ENCODE data around the gene NRP2. TPM values are rescaled to one million over a fixed set of nuclear protein-coding genes. Genes with fewer than 3 reads are reported as not detected.

The NRP2 gene
- total RNA-seq, 4 donors from 2014 or later: 35.9 to 156 (median 114) TPM

DNA sequence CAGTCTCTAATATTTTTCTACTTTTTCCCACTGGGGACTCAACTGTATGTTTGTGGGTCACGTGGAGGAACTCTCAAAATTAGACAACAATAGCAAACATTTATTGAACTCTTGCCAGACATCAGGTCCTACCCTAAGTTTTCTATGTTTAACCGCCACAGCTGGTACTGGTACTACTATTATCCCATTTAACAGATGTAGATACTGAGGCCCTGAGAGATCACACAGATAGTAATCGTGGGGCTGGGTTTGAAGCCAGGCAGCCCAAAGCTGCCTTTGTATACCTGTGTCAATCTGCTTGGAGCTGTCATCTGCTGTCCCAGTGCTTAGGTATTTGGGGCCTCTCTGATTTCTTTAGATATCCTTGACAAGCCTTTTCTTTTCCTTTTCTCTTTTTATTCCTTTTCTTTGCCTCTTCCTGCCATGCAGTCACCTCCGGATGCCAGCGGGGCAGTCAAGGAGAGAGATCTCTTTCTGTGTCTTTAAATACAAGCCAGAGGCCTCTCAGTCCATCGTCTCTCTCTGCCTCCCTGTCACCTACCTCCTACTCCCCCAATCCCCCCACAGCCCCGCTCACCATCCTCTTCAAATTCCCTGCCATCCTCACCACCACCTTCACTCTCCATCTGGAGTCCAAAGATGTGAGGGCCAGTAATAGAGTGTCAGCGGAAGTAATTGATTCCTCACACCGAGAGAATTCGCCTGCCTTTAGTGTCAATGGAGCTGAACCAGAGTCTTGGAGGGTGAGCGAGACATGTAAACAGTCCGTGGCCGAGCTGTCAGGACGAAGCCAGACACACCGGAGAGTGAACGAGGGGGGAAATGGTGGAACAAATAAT, 23.4 kb downstream of the NRP2 start:
- TF ChIP-seq, protein P1, sequence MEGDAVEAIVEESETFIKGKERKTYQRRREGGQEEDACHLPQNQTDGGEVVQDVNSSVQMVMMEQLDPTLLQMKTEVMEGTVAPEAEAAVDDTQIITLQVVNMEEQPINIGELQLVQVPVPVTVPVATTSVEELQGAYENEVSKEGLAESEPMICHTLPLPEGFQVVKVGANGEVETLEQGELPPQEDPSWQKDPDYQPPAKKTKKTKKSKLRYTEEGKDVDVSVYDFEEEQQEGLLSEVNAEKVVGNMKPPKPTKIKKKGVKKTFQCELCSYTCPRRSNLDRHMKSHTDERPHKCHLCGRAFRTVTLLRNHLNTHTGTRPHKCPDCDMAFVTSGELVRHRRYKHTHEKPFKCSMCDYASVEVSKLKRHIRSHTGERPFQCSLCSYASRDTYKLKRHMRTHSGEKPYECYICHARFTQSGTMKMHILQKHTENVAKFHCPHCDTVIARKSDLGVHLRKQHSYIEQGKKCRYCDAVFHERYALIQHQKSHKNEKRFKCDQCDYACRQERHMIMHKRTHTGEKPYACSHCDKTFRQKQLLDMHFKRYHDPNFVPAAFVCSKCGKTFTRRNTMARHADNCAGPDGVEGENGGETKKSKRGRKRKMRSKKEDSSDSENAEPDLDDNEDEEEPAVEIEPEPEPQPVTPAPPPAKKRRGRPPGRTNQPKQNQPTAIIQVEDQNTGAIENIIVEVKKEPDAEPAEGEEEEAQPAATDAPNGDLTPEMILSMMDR (IDR thresholded peaks at IDR 0.05): no peak
- TF ChIP-seq POLR2A (IDR thresholded peaks at IDR 0.05): no peak
- Histone ChIP-seq H3K27me3 (no peaks in the 10 kb centered on the region), H3K27ac (peak overlapping the region; percentile 98), H3K4me3 (no peak overlapping the region), H3K36me3 (no peaks in the 10 kb centered on the region), H3K9me3 (no peaks in the 10 kb centered on the region), H3K4me1 (peaks cover 32 to 45% of the 10 kb centered on the region in 2 donors)
- intact Hi-C loops (cut with DNase I; ENCODE audit: low total_unique reads): no loop called here
- no peak for DNase-seq

DNA sequence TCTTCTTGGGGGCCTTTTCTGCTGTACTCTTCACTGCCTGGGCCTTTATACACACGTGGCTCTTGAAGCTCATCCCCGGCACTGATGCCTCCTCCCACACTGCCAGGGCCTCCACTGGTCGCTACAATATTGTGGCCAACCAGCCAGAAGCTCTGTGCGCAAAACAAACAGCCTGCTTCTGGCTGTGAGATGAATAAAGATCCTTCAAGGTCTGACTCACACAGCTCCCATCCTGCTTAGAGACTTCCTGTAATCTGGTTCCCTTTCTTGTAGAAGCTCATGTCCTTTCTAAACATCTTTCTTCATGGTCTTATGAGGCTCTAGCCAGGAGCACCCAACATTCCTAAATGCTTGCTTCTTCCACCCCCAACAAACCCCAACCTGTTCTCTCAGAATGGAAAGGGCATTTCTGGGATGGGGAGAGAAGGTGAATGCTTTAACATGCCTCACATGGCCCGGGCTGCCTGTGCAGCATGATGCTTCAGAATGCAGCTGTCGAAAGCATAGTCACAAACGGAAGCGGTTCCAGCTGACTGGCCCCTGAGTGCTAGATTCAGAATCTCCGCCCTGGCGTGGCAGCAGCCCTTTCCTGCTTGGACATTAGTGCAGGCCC, 24.6 kb downstream of the NRP2 start:
- H3K4me3 ChIP-seq: no peak overlapping the region
- peak; percentile 69 to 83 for DNase-seq
- intact Hi-C loops (cut with DNase I; ENCODE audit: low total_unique reads): no loop called here
- H3K4me1 ChIP-seq: peaks cover 32 to 37% of the 10 kb centered on the region in 2 donors
- H3K27ac ChIP-seq: peak overlapping the region; percentile 98
- TF ChIP-seq, protein P1 (IDR thresholded peaks at IDR 0.05): no peak
- TF ChIP-seq POLR2A (IDR thresholded peaks at IDR 0.05): peak in 1 of 2 donors; percentile 38
- no peaks in the 10 kb centered on the region for H3K9me3 ChIP-seq
- no peaks in the 10 kb centered on the region for H3K36me3 ChIP-seq
- H3K27me3 ChIP-seq: no peaks in the 10 kb centered on the region

DNA sequence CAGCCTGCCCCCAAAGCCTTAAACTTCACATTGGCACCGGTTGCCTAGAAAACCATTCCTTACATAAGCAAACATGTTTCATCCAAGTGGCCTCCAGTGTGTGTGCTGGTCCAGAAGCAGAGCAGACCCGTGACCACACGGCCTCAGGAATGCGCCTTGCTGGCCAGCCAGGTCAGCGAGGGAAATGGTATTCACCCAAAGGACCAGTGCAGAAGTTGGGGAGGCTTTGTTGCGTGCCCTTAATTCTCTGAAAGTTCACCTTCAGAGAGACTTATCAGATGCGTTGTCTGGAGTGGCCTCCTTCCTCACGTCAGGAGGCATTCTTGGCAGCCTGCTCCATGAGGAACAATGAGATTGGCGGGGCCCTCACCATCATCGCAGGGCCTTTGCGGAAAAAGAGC, 25.9 kb downstream of the NRP2 start:
- no peak for DNase-seq
- H3K4me3 ChIP-seq: no peak overlapping the region
- intact Hi-C loops (cut with DNase I; ENCODE audit: low total_unique reads): no loop called here
- H3K27me3 ChIP-seq: no peaks in the 10 kb centered on the region
- TF ChIP-seq POLR2A (IDR thresholded peaks at IDR 0.05): no peak
- TF ChIP-seq, protein P1 (IDR thresholded peaks at IDR 0.05): no peak
- no peaks in the 10 kb centered on the region for H3K36me3 ChIP-seq
- H3K4me1 ChIP-seq: peaks cover 28 to 32% of the 10 kb centered on the region in 2 donors
- no peaks in the 10 kb centered on the region for H3K9me3 ChIP-seq
- H3K27ac ChIP-seq: peak overlapping the region; percentile 98

DNA sequence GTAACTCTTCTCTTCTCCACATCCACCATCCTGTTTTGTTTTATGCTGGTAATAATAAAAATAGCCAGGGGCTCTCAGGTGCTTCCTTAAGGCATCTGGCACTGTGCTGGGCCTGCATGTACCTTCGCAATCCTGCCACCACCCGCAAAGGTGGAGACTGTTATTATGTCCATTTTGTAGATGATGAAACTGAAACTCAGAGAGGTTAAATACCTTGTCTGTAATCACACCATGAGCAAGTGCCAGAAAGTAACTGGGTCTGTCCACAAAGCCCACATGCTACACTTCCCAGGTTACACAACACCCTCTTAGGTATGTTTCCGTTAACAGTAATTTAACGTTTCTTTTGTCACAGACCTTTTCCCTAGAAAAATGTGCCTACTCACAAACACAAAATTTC, 27.0 kb downstream of the NRP2 start:
- DNase-seq: no peak
- Histone ChIP-seq H3K36me3 (no peaks in the 10 kb centered on the region), H3K4me3 (no peak overlapping the region), H3K27ac (peak overlapping the region; percentile 98), H3K9me3 (no peaks in the 10 kb centered on the region), H3K27me3 (no peaks in the 10 kb centered on the region), H3K4me1 (peaks cover 26 to 35% of the 10 kb centered on the region in 2 donors)
- intact Hi-C loops (cut with DNase I; ENCODE audit: low total_unique reads): no loop called here
- TF ChIP-seq POLR2A (IDR thresholded peaks at IDR 0.05): no peak
- TF ChIP-seq, protein P1 (IDR thresholded peaks at IDR 0.05): no peak

DNA sequence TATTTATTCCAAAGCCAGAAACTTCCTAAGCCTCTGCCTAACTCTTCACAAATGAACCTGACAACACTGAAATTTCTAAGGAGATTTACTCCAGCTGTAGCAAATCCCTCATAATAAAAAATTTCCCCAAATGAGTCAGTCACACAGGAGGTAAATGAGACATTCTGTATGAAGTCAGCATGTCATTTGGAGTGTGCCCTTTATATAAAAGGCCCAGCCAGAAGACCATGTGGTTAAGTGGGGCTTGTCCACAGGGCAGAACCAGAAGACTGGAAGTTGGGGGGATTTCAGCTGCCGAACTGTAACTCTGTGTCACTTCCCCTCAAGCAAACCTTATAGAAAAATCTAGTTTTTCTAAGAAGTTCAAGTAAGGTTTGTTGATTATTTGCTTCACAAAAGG, 30.2 kb downstream of the NRP2 start:
- Histone ChIP-seq H3K9me3 (no peaks in the 10 kb centered on the region), H3K36me3 (no peaks in the 10 kb centered on the region), H3K27me3 (no peaks in the 10 kb centered on the region), H3K4me3 (no peak overlapping the region), H3K4me1 (peaks cover 15 to 20% of the 10 kb centered on the region in 2 donors), H3K27ac (peak overlapping the region; percentile 81 to 83)
- intact Hi-C loops (cut with DNase I; ENCODE audit: low total_unique reads): no loop called here
- no peak for DNase-seq
- no peak for TF ChIP-seq POLR2A (IDR thresholded peaks at IDR 0.05)
